ENCODE data around the gene RMND1.
A peak's percentile ranks its signal among the peaks of the same experiment; 100 is the strongest.

The RMND1 gene

DNA sequence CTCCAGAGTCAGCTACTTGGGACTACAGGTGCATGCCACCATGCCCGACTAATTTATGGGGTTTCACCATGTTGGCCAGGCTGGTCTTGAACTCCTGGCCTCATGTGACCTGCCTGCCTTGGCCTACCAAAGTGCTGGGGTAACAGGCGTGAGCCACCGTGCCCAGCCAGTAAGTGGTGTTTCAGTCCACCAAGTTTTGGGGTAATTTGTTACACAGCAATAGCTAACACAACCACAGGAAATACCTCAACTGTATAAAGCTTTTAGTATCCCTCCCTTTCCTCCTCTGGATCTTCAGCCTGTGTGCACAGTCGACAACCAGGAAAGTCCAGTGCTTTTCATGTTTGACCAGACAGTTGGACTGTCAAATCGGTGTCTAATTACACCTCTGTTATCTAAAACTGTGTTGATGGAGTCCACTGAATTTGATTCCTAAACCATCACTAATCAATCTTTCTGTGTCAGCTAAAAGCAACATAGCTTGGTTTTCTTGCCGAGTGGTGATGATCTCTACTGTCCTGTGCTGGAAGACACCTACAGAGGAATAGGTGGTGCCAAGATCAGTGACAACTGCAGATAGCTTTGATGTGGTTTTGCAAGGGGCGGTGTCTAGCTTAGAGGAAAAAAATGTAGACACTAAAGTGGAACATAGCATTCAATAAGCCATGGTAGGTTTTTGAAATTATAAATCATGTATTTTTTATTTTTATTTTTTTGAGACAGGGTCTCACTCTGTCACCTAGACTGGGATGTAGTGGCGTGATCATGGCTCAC, 38.4 kb downstream of the RMND1 start:
- Mint-ChIP-seq H3K27me3 (ENCODE audit: low read depth) (no peaks in the 10 kb centered on the region), H3K9me3 (peaks cover 21% of the 10 kb centered on the region), H3K4me3 (no peak overlapping the region), H3K4me1 (no peaks in the 10 kb centered on the region), H3K36me3 (ENCODE audit: low read depth) (peaks cover 77% of the 10 kb centered on the region), H3K27ac (no peak overlapping the region)
- TF ChIP-seq, protein P1, sequence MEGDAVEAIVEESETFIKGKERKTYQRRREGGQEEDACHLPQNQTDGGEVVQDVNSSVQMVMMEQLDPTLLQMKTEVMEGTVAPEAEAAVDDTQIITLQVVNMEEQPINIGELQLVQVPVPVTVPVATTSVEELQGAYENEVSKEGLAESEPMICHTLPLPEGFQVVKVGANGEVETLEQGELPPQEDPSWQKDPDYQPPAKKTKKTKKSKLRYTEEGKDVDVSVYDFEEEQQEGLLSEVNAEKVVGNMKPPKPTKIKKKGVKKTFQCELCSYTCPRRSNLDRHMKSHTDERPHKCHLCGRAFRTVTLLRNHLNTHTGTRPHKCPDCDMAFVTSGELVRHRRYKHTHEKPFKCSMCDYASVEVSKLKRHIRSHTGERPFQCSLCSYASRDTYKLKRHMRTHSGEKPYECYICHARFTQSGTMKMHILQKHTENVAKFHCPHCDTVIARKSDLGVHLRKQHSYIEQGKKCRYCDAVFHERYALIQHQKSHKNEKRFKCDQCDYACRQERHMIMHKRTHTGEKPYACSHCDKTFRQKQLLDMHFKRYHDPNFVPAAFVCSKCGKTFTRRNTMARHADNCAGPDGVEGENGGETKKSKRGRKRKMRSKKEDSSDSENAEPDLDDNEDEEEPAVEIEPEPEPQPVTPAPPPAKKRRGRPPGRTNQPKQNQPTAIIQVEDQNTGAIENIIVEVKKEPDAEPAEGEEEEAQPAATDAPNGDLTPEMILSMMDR (IDR thresholded peaks at IDR 0.05; ENCODE audit: unreplicated experiment in 3 of 3): no peak

DNA sequence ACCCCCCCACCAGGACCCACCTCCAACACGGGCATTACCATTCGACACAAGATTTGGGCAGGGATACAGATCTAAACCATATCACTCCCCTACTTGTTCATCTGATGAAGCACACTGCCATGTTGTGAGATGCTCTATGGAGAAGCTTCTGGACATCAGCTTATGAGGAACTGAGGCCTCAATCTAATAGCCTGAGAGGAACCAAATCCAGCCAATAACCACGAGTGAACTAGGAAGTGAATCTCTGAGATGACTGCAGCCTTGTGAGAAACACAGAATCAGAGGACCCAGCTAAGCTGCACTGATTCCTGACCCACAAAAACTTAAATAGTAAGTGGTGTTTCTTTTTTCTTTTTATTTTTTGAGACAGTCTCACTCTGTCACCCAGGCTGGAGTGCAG, 39.0 kb downstream of the RMND1 start:
- H3K27me3 Mint-ChIP-seq (ENCODE audit: low read depth): no peaks in the 10 kb centered on the region
- no peaks in the 10 kb centered on the region for H3K4me1 Mint-ChIP-seq
- H3K27ac Mint-ChIP-seq: no peak overlapping the region
- H3K9me3 Mint-ChIP-seq: peaks cover 21% of the 10 kb centered on the region
- no peak overlapping the region for H3K4me3 Mint-ChIP-seq
- peaks cover 81% of the 10 kb centered on the region for H3K36me3 Mint-ChIP-seq (ENCODE audit: low read depth)
- TF ChIP-seq, protein P1 (IDR thresholded peaks at IDR 0.05; ENCODE audit: unreplicated experiment in 3 of 3): no peak

DNA sequence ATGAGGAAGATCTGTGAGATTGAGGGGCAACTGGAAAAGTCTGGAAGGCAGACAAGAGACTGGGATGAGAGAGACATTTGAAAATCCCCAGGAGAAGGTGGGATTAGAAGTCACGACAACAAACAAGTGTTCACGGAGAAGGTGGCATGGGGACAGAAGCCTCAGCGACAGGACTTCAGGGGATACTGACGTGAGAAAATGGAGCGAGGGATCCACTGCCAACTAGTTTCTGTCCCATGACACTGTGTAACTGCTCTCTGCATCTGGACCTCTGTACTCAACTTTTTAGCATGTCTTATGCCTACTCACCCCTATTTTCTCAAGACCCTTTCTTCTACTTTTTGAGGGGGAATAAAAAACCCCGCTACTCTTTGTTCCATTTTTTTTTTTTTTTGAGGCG, 42.2 kb downstream of the RMND1 start:
- TF ChIP-seq, protein P1 (IDR thresholded peaks at IDR 0.05; ENCODE audit: unreplicated experiment in 3 of 3): no peak
- H3K27ac Mint-ChIP-seq: peak overlapping the region in 1 of 3 experiments; percentile 9
- H3K36me3 Mint-ChIP-seq (ENCODE audit: low read depth): peaks cover 75% of the 10 kb centered on the region
- no peak overlapping the region for H3K4me3 Mint-ChIP-seq
- no peaks in the 10 kb centered on the region for H3K27me3 Mint-ChIP-seq (ENCODE audit: low read depth)
- H3K9me3 Mint-ChIP-seq: peaks cover 16% of the 10 kb centered on the region
- peaks cover 3% of the 10 kb centered on the region for H3K4me1 Mint-ChIP-seq

DNA sequence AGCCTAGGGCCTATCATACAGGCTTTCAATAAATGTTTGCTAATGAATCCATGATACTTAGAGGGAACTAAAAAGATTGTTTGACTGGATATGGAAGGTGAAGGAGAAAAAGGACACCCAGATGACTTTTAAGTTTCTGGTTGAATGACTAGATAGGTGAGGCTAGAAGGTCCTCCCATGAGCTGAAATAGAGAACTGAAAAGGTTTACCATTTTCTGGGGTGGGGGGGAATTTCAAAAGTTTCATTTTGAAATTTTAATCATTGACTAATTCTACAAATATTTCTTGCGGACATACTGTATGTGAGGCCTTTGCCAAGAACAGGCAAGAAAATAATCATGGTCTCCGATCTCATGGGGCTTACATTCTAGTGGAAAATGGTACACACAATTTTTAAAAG, 42.7 kb downstream of the RMND1 start:
- Mint-ChIP-seq H3K4me1 (peaks cover 3% of the 10 kb centered on the region), H3K36me3 (ENCODE audit: low read depth) (peaks cover 70% of the 10 kb centered on the region), H3K9me3 (peaks cover 12% of the 10 kb centered on the region), H3K4me3 (no peak overlapping the region), H3K27me3 (ENCODE audit: low read depth) (no peaks in the 10 kb centered on the region), H3K27ac (peak overlapping the region in 1 of 3 experiments; percentile 9)
- TF ChIP-seq, protein P1 (IDR thresholded peaks at IDR 0.05; ENCODE audit: unreplicated experiment in 3 of 3): no peak

DNA sequence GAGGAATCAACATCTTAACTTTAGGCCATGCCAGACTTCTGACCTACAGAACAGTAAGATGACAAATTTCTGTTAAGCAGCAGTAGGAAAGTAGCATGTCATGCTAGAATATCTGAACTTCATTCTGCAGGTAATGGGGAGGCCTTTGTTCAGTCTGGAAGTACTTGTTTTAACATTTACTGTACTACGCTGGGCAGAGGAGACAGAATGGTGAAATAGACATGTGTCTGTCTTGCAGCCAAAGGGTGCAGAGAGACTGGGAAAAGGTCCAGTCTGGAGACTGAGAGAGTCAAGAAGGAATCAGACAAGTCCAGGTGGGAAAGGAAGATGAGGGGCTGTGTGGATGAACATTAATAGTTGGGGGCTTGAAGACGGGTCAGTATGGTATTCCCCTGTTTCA, 43.1 kb downstream of the RMND1 start:
- TF ChIP-seq, protein P1 (IDR thresholded peaks at IDR 0.05; ENCODE audit: unreplicated experiment in 3 of 3): no peak
- peak overlapping the region in 1 of 3 experiments; percentile 9 for H3K27ac Mint-ChIP-seq
- H3K27me3 Mint-ChIP-seq (ENCODE audit: low read depth): no peaks in the 10 kb centered on the region
- peaks cover 67% of the 10 kb centered on the region for H3K36me3 Mint-ChIP-seq (ENCODE audit: low read depth)
- peaks cover 3% of the 10 kb centered on the region for H3K4me1 Mint-ChIP-seq
- H3K9me3 Mint-ChIP-seq: peaks cover 9% of the 10 kb centered on the region
- H3K4me3 Mint-ChIP-seq: no peak overlapping the region

DNA sequence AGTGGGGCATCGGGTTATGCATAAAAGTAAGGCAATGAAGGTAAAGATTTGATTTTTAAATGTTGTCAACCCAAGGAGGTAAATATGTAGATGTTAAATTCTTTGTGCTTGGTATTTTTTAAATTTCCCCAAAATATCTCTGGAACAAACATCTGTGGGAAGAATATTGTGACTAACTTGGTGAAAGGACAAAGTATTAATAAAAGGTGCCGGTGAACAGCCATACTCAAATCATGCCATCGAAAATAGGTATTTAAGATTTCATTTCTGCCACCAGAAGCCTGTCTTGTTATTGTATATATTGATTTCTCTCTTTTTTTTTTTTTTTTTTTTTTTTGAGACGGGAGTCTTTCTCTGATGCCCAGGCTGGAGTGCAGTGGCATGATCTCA, 48.0 kb downstream of the RMND1 start:
- H3K9me3 Mint-ChIP-seq: no peaks in the 10 kb centered on the region
- peak overlapping the region in 1 of 3 experiments; percentile 9 for H3K27ac Mint-ChIP-seq
- TF ChIP-seq, protein P1 (IDR thresholded peaks at IDR 0.05; ENCODE audit: unreplicated experiment in 3 of 3): no peak
- H3K4me1 Mint-ChIP-seq: peaks cover 3% of the 10 kb centered on the region
- H3K27me3 Mint-ChIP-seq (ENCODE audit: low read depth): no peaks in the 10 kb centered on the region
- no peak overlapping the region for H3K4me3 Mint-ChIP-seq
- peaks cover 57% of the 10 kb centered on the region for H3K36me3 Mint-ChIP-seq (ENCODE audit: low read depth)
